Erythroblast (primary cell): Measurements from ENCODE around the gene CLK3.

Experiments used
- GATA1 ChIP-seq: IDR thresholded peaks from 2 replicates; pipeline ENCODE4 v1.6.1; 2011; ENCODE audit warnings: low read depth, mild to moderate bottlenecking, control low read depth, low read length, moderate library complexity
- POLR2A ChIP-seq: IDR thresholded peaks from 2 replicates; pipeline ENCODE4 v1.6.1; 2011; ENCODE audit warnings: mild to moderate bottlenecking, low read length

GRCh38 chr15:74621546-74621920, 5.9 kb downstream of the CLK3 start:
- TF ChIP-seq POLR2A (no peak), GATA1 (no peak)
